ENCODE data around the gene DUSP1.

Gene DUSP1

DNA sequence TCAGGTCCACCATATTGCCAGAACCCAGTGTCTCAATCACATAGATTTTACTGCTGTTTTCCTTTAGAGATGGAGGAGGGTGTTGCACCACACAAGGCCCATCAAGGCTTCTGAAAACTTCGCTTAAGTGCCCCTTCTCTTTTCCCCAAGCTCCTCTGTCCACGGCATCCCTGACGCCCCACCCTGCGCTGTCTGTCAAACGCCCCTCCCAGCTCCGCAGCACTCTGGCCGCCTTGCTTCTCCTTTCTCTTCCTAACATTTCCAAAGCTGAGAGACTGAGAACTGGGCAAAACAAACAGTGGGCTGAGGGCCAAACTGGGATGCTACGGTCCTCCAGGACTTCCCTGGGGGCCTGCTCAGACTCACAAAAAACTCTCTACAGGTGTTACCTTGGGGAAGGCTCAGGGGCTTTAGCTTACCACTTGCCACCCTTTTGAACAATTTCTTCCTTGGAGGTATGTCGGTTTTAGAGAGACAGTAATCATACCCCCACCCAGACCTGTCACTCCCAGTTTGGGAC lies 34.8 kb upstream of the DUSP1 start:
- no peak overlapping the region for H3K27ac ChIP-seq
- peak; percentile 50 to 67 for DNase-seq
- H3K4me1 ChIP-seq = peaks cover 0 to 9% (median 5%) of the 10 kb centered on the region in 4 donors
- H3K36me3 ChIP-seq = no peaks in the 10 kb centered on the region
- peaks cover 0 to 8% (median 0%) of the 10 kb centered on the region in 3 donors for H3K9me3 ChIP-seq
- no peaks in the 10 kb centered on the region for H3K27me3 ChIP-seq
- H3K4me3 ChIP-seq = no peak overlapping the region
- TF ChIP-seq, protein P1, sequence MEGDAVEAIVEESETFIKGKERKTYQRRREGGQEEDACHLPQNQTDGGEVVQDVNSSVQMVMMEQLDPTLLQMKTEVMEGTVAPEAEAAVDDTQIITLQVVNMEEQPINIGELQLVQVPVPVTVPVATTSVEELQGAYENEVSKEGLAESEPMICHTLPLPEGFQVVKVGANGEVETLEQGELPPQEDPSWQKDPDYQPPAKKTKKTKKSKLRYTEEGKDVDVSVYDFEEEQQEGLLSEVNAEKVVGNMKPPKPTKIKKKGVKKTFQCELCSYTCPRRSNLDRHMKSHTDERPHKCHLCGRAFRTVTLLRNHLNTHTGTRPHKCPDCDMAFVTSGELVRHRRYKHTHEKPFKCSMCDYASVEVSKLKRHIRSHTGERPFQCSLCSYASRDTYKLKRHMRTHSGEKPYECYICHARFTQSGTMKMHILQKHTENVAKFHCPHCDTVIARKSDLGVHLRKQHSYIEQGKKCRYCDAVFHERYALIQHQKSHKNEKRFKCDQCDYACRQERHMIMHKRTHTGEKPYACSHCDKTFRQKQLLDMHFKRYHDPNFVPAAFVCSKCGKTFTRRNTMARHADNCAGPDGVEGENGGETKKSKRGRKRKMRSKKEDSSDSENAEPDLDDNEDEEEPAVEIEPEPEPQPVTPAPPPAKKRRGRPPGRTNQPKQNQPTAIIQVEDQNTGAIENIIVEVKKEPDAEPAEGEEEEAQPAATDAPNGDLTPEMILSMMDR (IDR thresholded peaks at IDR 0.05) = no peak
- intact Hi-C loops (cut with DNase I; ENCODE audit: low total_unique reads) = no loop called here

DNA sequence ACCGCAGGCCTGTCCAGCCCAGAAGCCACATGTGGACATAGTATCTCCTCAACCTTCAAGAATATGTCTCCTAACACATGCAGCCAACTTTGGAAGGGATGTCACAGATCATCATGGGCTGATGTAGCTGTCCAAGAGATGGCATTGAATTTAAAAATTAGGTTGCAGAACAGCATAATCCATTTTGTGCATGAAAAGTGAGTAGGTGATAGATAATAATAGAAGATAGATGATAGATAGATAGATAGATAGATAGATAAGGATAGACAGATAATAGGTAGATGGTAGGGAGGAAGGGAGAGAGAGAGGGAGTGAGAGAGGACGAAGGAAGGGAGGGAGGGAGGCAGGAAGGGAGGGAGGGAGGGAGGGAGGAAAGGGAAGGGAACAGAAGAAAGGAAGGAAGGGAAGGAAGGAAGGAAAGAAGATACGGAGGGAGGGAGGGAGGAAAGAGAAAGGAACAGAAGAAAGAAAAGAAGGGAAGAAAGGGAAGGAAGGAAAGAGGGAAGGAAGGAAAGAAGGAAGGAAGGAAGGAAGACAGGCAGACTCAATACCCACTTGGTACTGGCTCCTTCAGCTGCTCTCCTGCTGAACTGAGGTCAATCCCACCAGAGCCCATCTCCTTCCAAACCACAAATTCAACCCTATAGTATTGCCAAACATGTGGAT lies 34.2 kb upstream of the DUSP1 start:
- Histone ChIP-seq H3K4me3 (no peak overlapping the region), H3K27me3 (no peaks in the 10 kb centered on the region), H3K36me3 (no peaks in the 10 kb centered on the region), H3K4me1 (peaks cover 0 to 14% (median 5%) of the 10 kb centered on the region in 4 donors), H3K9me3 (peaks cover 0 to 8% (median 0%) of the 10 kb centered on the region in 3 donors), H3K27ac (no peak overlapping the region)
- intact Hi-C loops (cut with DNase I; ENCODE audit: low total_unique reads) = no loop called here
- TF ChIP-seq, protein P1 (IDR thresholded peaks at IDR 0.05) = no peak
- DNase-seq = no peak

GRCh38 chr5:172802567-172803176 lies 31.7 kb upstream of the DUSP1 start:
- Histone ChIP-seq H3K4me3 (no peak overlapping the region), H3K27ac (no peak overlapping the region), H3K27me3 (no peaks in the 10 kb centered on the region), H3K4me1 (peaks cover 0 to 38% (median 21%) of the 10 kb centered on the region in 4 donors), H3K36me3 (no peaks in the 10 kb centered on the region), H3K9me3 (no peaks in the 10 kb centered on the region)
- DNase-seq = peak in 1 of 2 donors; percentile 40
- intact Hi-C loops (cut with DNase I; ENCODE audit: low total_unique reads) = loop anchor here (2.0 to 5.0 kb wide), 2 partner anchors 26 to 55 kb away; no protein-coding TSS in a partner anchor
- TF ChIP-seq, protein P1 (IDR thresholded peaks at IDR 0.05) = no peak

DNA sequence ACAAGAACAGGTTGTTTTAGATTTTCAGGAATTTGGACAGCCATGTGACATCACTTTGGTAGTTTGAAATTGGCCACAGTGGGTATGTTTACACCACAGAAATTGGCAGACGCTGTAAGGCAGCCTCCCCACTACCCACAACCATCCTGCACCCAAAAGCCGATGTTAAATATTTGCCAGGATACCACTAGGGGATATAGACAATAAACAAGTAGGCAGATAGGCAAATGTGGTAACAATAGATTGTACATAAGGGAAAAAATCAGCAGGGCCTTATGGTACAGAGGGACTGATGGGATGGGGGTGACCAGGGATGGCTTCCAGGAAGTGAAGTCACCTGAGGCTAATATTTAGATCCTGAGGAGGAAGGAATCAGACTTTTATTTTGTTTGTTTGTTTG lies 31.1 kb upstream of the DUSP1 start:
- H3K9me3 ChIP-seq = no peaks in the 10 kb centered on the region
- intact Hi-C loops (cut with DNase I; ENCODE audit: low total_unique reads) = loop anchor here (2.0 to 5.0 kb wide), 2 partner anchors 27 to 55 kb away; no protein-coding TSS in a partner anchor
- H3K4me3 ChIP-seq = no peak overlapping the region
- H3K36me3 ChIP-seq = no peaks in the 10 kb centered on the region
- H3K4me1 ChIP-seq = peaks cover 0 to 44% (median 24%) of the 10 kb centered on the region in 4 donors
- no peak overlapping the region for H3K27ac ChIP-seq
- TF ChIP-seq, protein P1 (IDR thresholded peaks at IDR 0.05) = no peak
- H3K27me3 ChIP-seq = no peaks in the 10 kb centered on the region
- peak in 1 of 2 donors; percentile 15 for DNase-seq

DNA sequence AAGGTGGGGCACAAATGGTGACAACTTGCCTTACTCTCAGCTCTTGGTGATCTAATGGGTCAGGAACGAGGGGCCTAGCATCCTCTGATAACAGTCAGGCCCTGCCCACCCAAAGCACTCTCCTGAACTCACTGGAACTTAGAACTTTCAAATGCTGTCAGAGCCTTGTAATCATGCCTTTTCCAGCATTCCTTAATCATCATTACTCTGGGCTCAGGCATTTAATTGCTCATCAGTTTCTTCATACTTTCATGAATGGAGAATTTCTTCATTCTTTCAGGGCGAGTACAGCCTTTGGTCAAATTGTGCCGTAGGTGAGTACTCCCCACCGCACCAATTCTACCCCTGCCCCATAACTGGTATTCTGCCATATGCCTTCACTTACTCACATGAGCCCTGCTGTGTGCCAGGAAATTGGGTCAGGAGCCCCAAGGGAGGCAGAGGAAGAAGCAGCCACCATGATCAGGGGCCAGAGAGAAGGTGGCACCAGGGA lies 30.2 kb upstream of the DUSP1 start:
- TF ChIP-seq, protein P1 (IDR thresholded peaks at IDR 0.05) = no peak
- peak in 1 of 2 donors; percentile 58 for DNase-seq
- no peaks in the 10 kb centered on the region for H3K27me3 ChIP-seq

More for the DNA sequence above, 30.2 kb upstream of the DUSP1 start:
- no peaks in the 10 kb centered on the region for H3K36me3 ChIP-seq
- H3K27ac ChIP-seq = peak overlapping the region; percentile 3 to 35
- intact Hi-C loops (cut with DNase I; ENCODE audit: low total_unique reads) = loop anchor here (5.0 kb wide), 1 partner anchor 56 kb away; no protein-coding TSS in a partner anchor
- no peak overlapping the region for H3K4me3 ChIP-seq
- peaks cover 0 to 53% (median 30%) of the 10 kb centered on the region in 4 donors for H3K4me1 ChIP-seq
- no peaks in the 10 kb centered on the region for H3K9me3 ChIP-seq
